ENCODE results near the gene TEKT1.
"Not testable (repeated sequence)": the region's sequence is repeated elsewhere in the genome, so short reads cannot be mapped to it uniquely, and the experiment has no call there.

Gene TEKT1

GRCh38 chr17:6818938-6819337 is 12.6 kb downstream of the TEKT1 start:
- DNase-seq (ENCODE audit: insufficient read length, low spot score) (no peak), FAIRE-seq (no peak)

GRCh38 chr17:6816368-6816767 is 15.2 kb downstream of the TEKT1 start:
- not testable (repeated sequence) for FAIRE-seq; DNase-seq (ENCODE audit: insufficient read length, low spot score)

- FAIRE-seq: no peak
- DNase-seq (ENCODE audit: insufficient read length, low spot score): no peak
Measured at GRCh38 chr17:6815775-6816174, 15.8 kb downstream of the TEKT1 start.

- no peak for DNase-seq (ENCODE audit: insufficient read length, low spot score)
- no peak for FAIRE-seq
Measured at GRCh38 chr17:6812295-6812694, 19.2 kb downstream of the TEKT1 start.

GRCh38 chr17:6811510-6811909 is 20.0 kb downstream of the TEKT1 start:
- DNase-seq (ENCODE audit: insufficient read length, low spot score) (no peak), FAIRE-seq (no peak)

GRCh38 chr17:6800422-6801027 is 31.0 kb downstream of the TEKT1 start:
- FAIRE-seq: no peak

GRCh38 chr17:6799738-6800137 is 31.8 kb downstream of the TEKT1 start:
- no peak for DNase-seq (ENCODE audit: insufficient read length, low spot score)
- FAIRE-seq: no peak

More at GRCh38 chr17:6800422-6801027, 31.0 kb downstream of the TEKT1 start:
- no peak for DNase-seq (ENCODE audit: insufficient read length, low spot score)

GRCh38 chr17:6797718-6798351 is 33.7 kb downstream of the TEKT1 start:
- FAIRE-seq (no peak), DNase-seq (ENCODE audit: insufficient read length, low spot score) (no peak)

GRCh38 chr17:6796887-6797490 is 34.5 kb downstream of the TEKT1 start:
- no peak for FAIRE-seq
- no peak for DNase-seq (ENCODE audit: insufficient read length, low spot score)

- DNase-seq (ENCODE audit: insufficient read length, low spot score): no peak
- FAIRE-seq: no peak
Measured at GRCh38 chr17:6796017-6796886, 35.3 kb downstream of the TEKT1 start.

GRCh38 chr17:6793748-6794493 is 37.6 kb downstream of the TEKT1 start:
- DNase-seq (ENCODE audit: insufficient read length, low spot score) (no peak), FAIRE-seq (no peak)

GRCh38 chr17:6789146-6789545 is 42.4 kb downstream of the TEKT1 start:
- FAIRE-seq (no peak), DNase-seq (ENCODE audit: insufficient read length, low spot score) (no peak)

GRCh38 chr17:6787081-6787693 is 44.3 kb downstream of the TEKT1 start:
- FAIRE-seq (no peak), DNase-seq (ENCODE audit: insufficient read length, low spot score) (no peak)

- DNase-seq (ENCODE audit: insufficient read length, low spot score) (no peak), FAIRE-seq (no peak)
Measured at GRCh38 chr17:6786618-6787017, 44.9 kb downstream of the TEKT1 start.

GRCh38 chr17:6782244-6782643 is 49.3 kb downstream of the TEKT1 start:
- DNase-seq (ENCODE audit: insufficient read length, low spot score): no peak
- FAIRE-seq: no peak

GRCh38 chr17:6780886-6781285 is 50.6 kb downstream of the TEKT1 start:
- FAIRE-seq (no peak), DNase-seq (ENCODE audit: insufficient read length, low spot score) (no peak)

GRCh38 chr17:6780001-6780400 is 51.5 kb downstream of the TEKT1 start:
- FAIRE-seq: no peak
- DNase-seq (ENCODE audit: insufficient read length, low spot score): no peak

- DNase-seq (ENCODE audit: insufficient read length, low spot score) (no peak), FAIRE-seq (no peak)
Measured at GRCh38 chr17:6779411-6779810, 52.1 kb downstream of the TEKT1 start.

GRCh38 chr17:6775871-6776405 is 55.6 kb downstream of the TEKT1 start, which contains the start of gene FBXO39:
Gene FBXO39, plus strand, starts transcription at chr17:6776215. Its CDS starts 3,654 bp downstream, at chr17:6779869.
- DNase-seq (ENCODE audit: insufficient read length, low spot score) (no peak), FAIRE-seq (no peak)

- FAIRE-seq; DNase-seq (ENCODE audit: insufficient read length, low spot score): not testable (repeated sequence)
Measured at GRCh38 chr17:6774906-6775305, 56.6 kb downstream of the TEKT1 start.

Measured in HTR-8/SVneo (cell line).